Activated B cell treated with CpG ODN at 0.5 μM for 24 hours (primary cell): ENCODE measurements around the gene SYNGR1. TPM values are rescaled to one million over a fixed set of nuclear protein-coding genes. Genes with fewer than 3 reads are reported as not detected.

Experiments
- ATAC-seq: fragments of 200-7000 bp; cut with Tn5 transposase; one replicate; pipeline ENCODE4 v1.10.0; 2021; ENCODE audit warnings: low read depth, mild to moderate bottlenecking, moderate library complexity
- CTCF ChIA-PET: fragments of 350-600 bp; sonication (Branson Sonifier 250); formaldehyde crosslinking; loops from one replicate; lab custom pipeline; 2021; ENCODE audit warnings: antibody characterized with exemption; lab: Charles Lee
- POLR2A ChIA-PET: fragments of 350-600 bp; sonication (Branson Sonifier 250); formaldehyde crosslinking; loops from one replicate; lab custom pipeline; 2021; ENCODE audit warnings: antibody characterized with exemption; lab: Charles Lee
- DNase-seq: peaks from one replicate; pipeline ENCODE4 v3.0.0; 2022
- H3K27ac Mint-ChIP-seq: one replicate; pipeline ENCODE4 v1.8.0; 2020; ENCODE audit warnings: mixed read lengths
- H3K27me3 Mint-ChIP-seq: one replicate; pipeline ENCODE4 v1.8.0; 2021; ENCODE audit warnings: mixed read lengths
- H3K36me3 Mint-ChIP-seq: one replicate; pipeline ENCODE4 v1.8.0; 2021; ENCODE audit warnings: low read depth, mixed read lengths
- H3K4me1 Mint-ChIP-seq: one replicate; pipeline ENCODE4 v1.8.0; 2021; ENCODE audit warnings: mixed read lengths
- H3K4me3 Mint-ChIP-seq: one replicate; pipeline ENCODE4 v1.8.0; 2020; ENCODE audit warnings: mild to moderate bottlenecking, mixed read lengths
- H3K9me3 Mint-ChIP-seq: one replicate; pipeline ENCODE4 v1.8.0; 2020; ENCODE audit warnings: mixed read lengths
- CTCF ChIP-seq: fragments of 200-600 bp; IDR thresholded peaks from one replicate; pipeline ENCODE4 v1.8.0; 2022; ENCODE audit warnings: antibody characterized with exemption, mild to moderate bottlenecking
- intact Hi-C: fragments of 100-400 bp; cut with micrococcal nuclease; formaldehyde crosslinking; loops from one replicate; pipeline ENCODE4 v1.15.1; 2024
- total RNA-seq: library from RNA; stranded (reverse); gene quantifications from 2 replicates; pipeline ENCODE4 v1.2.3, GENCODE V29; 2022

SYNGR1 gene
- total RNA-seq, 1 donor from 2014 or later, result 11.4 TPM

GRCh38 chr22:39344046-39344390 is 5.8 kb upstream of the SYNGR1 start:
- POLR2A ChIA-PET, result interaction anchor here (0.8 to 1.5 kb wide), 6 partner anchors 8 to 185 kb away, joined by 3 to 16 read pairs (median 6); partner anchors contain the start of genes ATF4 and RPL3
- no peak for DNase-seq
- CTCF ChIA-PET, result interaction anchor here (0.6 to 2.4 kb wide), 24 partner anchors 8 to 186 kb away, joined by 3 to 23 read pairs (median 5); partner anchors contain the start of genes ATF4, RPL3 and TAB1
- no peaks in the 10 kb centered on the region for H3K36me3 Mint-ChIP-seq
- no peaks in the 10 kb centered on the region for H3K9me3 Mint-ChIP-seq
- no peak overlapping the region for H3K4me3 Mint-ChIP-seq
- intact Hi-C loops, result no loop called here
- peaks cover 7% of the 10 kb centered on the region for H3K27me3 Mint-ChIP-seq
- ATAC-seq, result no peak
- H3K27ac Mint-ChIP-seq, result no peak overlapping the region
- H3K4me1 Mint-ChIP-seq, result peaks cover 11% of the 10 kb centered on the region
- no peak for TF ChIP-seq CTCF

GRCh38 chr22:39345231-39345630 is 4.6 kb upstream of the SYNGR1 start:
- Mint-ChIP-seq H3K27ac (no peak overlapping the region), H3K4me1 (peaks cover 16% of the 10 kb centered on the region), H3K4me3 (no peak overlapping the region), H3K27me3 (peaks cover 7% of the 10 kb centered on the region), H3K9me3 (no peaks in the 10 kb centered on the region), H3K36me3 (no peaks in the 10 kb centered on the region)
- DNase-seq (no peak), ATAC-seq (no peak)
- POLR2A ChIA-PET, result interaction anchor here (1.2 to 1.3 kb wide), 3 partner anchors 119 to 180 kb away, joined by 3 to 5 read pairs (median 3); partner anchors contain the start of gene ATF4
- intact Hi-C loops, result no loop called here
- CTCF ChIA-PET, result interaction anchor here (1.1 to 1.4 kb wide), 2 partner anchors 13 to 680 kb away, joined by 3 read pairs; no protein-coding TSS in a partner anchor
- TF ChIP-seq CTCF, result no peak

GRCh38 chr22:39348909-39349505 is 784 bp upstream of the SYNGR1 start:
- peak; percentile 1 for ATAC-seq
- Mint-ChIP-seq H3K9me3 (no peaks in the 10 kb centered on the region), H3K4me1 (peaks cover 40% of the 10 kb centered on the region), H3K36me3 (no peaks in the 10 kb centered on the region), H3K27me3 (peaks cover 2% of the 10 kb centered on the region), H3K27ac (peak overlapping the region; percentile 87), H3K4me3 (peak overlapping the region; percentile 87)
- DNase-seq, result peak; percentile 38
- CTCF ChIA-PET, result interaction anchor here (0.9 to 1.6 kb wide), 4 partner anchors 50 to 182 kb away, joined by 3 to 6 read pairs (median 4); partner anchors contain the start of gene TAB1
- POLR2A ChIA-PET, result interaction anchor here (0.7 to 5.0 kb wide), 9 partner anchors 30 to 1741 kb away, joined by 3 to 94 read pairs (median 3); partner anchors contain the start of genes ATF4, RPL3 and TAB1
- intact Hi-C loops, result no loop called here
- no peak for TF ChIP-seq CTCF

GRCh38 chr22:39349506-39349966 is 255 bp upstream of the SYNGR1 start:
- peak overlapping the region; percentile 87 for H3K27ac Mint-ChIP-seq
- DNase-seq (peak; percentile 47), ATAC-seq (peak; percentile 9)
- no peak for TF ChIP-seq CTCF
- H3K4me1 Mint-ChIP-seq, result peaks cover 40% of the 10 kb centered on the region
- no peaks in the 10 kb centered on the region for H3K36me3 Mint-ChIP-seq
- POLR2A ChIA-PET, result interaction anchor here (0.8 to 5.0 kb wide), 8 partner anchors 31 to 1741 kb away, joined by 3 to 94 read pairs (median 4); partner anchors contain the start of genes ATF4, RPL3 and TAB1
- intact Hi-C loops, result no loop called here
- no peaks in the 10 kb centered on the region for H3K9me3 Mint-ChIP-seq
- CTCF ChIA-PET, result interaction anchor here (0.6 to 1.6 kb wide), 5 partner anchors 32 to 180 kb away, joined by 3 to 6 read pairs (median 4); partner anchors contain the start of gene TAB1
- H3K4me3 Mint-ChIP-seq, result peak overlapping the region; percentile 87
- H3K27me3 Mint-ChIP-seq, result peaks cover 2% of the 10 kb centered on the region
